ENCODE results near the gene SCLY. TPM values are rescaled to one million over a fixed set of nuclear protein-coding genes. Genes with fewer than 3 reads are reported as not detected.

SCLY gene
- total and polyA plus RNA-seq, 2 donors (not counting 1 experiment from before 2014, with no cell fraction given) = 16.4 to 42.4 TPM

DNA sequence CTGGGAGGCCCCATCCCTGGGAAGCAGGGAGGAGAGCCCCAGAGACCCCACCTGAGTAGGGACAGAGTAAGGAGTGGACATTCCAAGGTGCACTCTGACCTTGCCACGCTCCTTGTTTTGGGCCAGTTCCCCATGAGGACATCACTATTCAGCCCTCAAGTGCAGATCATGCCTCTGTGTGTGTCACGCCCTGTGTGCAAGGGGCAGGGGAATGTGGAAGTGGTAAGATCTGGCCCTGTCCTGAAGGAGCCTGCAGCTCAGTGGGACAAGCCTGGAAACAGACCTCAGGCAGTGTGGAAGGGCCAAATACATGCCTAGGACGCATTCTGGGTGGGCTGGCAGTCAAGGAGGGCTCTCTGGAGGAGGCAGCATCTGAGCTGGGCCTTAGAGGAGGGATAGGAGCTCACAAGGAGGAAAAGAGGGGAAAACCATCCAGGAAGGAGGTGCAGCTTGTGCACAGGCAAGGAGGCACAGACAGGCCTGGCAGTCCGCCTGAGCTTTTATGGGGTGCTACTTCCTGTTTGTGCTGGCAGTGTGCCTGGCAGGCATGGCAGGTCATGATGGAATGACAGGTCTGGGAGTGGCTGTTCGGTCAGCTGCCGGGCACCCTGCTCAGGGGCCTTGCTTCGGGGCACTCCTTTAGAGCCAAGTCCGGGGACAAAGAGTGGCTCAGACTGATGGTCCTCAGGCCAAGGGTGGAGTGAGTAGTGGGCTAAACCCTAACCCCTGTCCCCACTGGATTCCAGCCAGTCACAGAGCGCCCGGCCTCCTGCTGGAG, 80.9 kb downstream of the SCLY start:
- ATAC-seq (ENCODE audit: low read depth) = no peak
- no peaks in the 10 kb centered on the region for H3K36me3 ChIP-seq (replicated peaks in 1 of 2; ENCODE audit: control extremely low read depth in 1 of 2, control insufficient read depth in 1 of 2, extremely low read depth in 1 of 2, insufficient read depth in 2 of 2, low read length in 1 of 2)
- Mint-ChIP-seq H3K9me3 (ENCODE audit: insufficient read depth) (no peaks in the 10 kb centered on the region), H3K27ac (no peak overlapping the region), H3K4me1 (peaks cover 12% of the 10 kb centered on the region), H3K27me3 (no peaks in the 10 kb centered on the region), H3K4me3 (no peak overlapping the region)
- H4K20me1 ChIP-seq (ENCODE audit: control insufficient read depth, insufficient read depth, low read length, poor library complexity, severe bottlenecking) = no peaks in the 10 kb centered on the region
- ChIA-PET POLR2A (no interaction called here), CTCF (interaction anchor here (0.7 kb wide), 1 partner anchor 19 kb away, joined by 4 read pairs; no protein-coding TSS in a partner anchor)
- H3K27me3 ChIP-seq (replicated peaks in 1 of 4; ENCODE audit: control extremely low read depth in 1 of 4, control insufficient read depth in 3 of 4, insufficient read depth in 4 of 4, low read length in 3 of 4) = peaks cover 0 to 7% (median 1%) of the 10 kb centered on the region in 4 experiments
- TF ChIP-seq EZH2 (IDR thresholded peaks at IDR 0.05; ENCODE audit: borderline replicate concordance, insufficient read depth, low read depth, low read length, poor library complexity, severe bottlenecking) = no peak
- TF ChIP-seq, protein P1, sequence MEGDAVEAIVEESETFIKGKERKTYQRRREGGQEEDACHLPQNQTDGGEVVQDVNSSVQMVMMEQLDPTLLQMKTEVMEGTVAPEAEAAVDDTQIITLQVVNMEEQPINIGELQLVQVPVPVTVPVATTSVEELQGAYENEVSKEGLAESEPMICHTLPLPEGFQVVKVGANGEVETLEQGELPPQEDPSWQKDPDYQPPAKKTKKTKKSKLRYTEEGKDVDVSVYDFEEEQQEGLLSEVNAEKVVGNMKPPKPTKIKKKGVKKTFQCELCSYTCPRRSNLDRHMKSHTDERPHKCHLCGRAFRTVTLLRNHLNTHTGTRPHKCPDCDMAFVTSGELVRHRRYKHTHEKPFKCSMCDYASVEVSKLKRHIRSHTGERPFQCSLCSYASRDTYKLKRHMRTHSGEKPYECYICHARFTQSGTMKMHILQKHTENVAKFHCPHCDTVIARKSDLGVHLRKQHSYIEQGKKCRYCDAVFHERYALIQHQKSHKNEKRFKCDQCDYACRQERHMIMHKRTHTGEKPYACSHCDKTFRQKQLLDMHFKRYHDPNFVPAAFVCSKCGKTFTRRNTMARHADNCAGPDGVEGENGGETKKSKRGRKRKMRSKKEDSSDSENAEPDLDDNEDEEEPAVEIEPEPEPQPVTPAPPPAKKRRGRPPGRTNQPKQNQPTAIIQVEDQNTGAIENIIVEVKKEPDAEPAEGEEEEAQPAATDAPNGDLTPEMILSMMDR (IDR thresholded peaks at IDR 0.05) = no peak
- H3K4me1 ChIP-seq (ENCODE audit: control insufficient read depth in 2 of 2, insufficient read depth in 2 of 2, low read length in 2 of 2) = peaks cover 16 to 26% of the 10 kb centered on the region in 2 donors
- H3K9me3 ChIP-seq (ENCODE audit: control extremely low read depth in 1 of 3, control insufficient read depth in 2 of 3, insufficient read depth in 1 of 3, low read length in 2 of 3) = peaks cover 0 to 4% (median 0%) of the 10 kb centered on the region in 3 donors
- no peaks in the 10 kb centered on the region for H3K79me2 ChIP-seq (ENCODE audit: control insufficient read depth, insufficient read depth, low read length)
- no peak overlapping the region for H3K4me3 ChIP-seq (ENCODE audit: control extremely low read depth in 1 of 5, extremely low read depth in 1 of 5, insufficient read depth in 1 of 5, low read depth in 2 of 5, low read length in 4 of 5)
- intact Hi-C loops (cut with micrococcal nuclease) = no loop called here
- H3K4me2 ChIP-seq (replicated peaks; ENCODE audit: low read depth, low read length, poor library complexity, severe bottlenecking) = no peak overlapping the region
- DNase-seq = no peak
- no peak overlapping the region for H3K27ac ChIP-seq (ENCODE audit: low read length in 2 of 2)
- no peak overlapping the region for H3K9ac ChIP-seq (ENCODE audit: low read length)
- no peak overlapping the region for H2AFZ ChIP-seq (ENCODE audit: insufficient read depth, low read depth, low read length, poor library complexity, severe bottlenecking)
- 68% methylated on average over 4 of the region's 10 CpGs for WGBS (ENCODE audit: insufficient coverage)
